Thyroid gland (tissue), 4 donors: ENCODE results near the gene BMP2K.

ENCODE experiments used
- POLR2A ChIP-seq, 2 donors: fragments of 450-650 bp; IDR thresholded peaks; one replicate each; pipeline ENCODE4 v1.6.1; 2017; ENCODE audit warnings: antibody characterized with exemption in 2 of 2, mild to moderate bottlenecking in 2 of 2, moderate library complexity in 1 of 2
- TF ChIP-seq, protein P1 (sequence below), 6 experiments: fragments of 200-600 bp in 3 of 6; fragments of 450-650 bp in 3 of 6; sonication (generic) in 3 of 6; IDR thresholded peaks; one replicate each; pipeline ENCODE4 v1.5.1; 2016 to 2019; ENCODE audit warnings: antibody characterized with exemption in 6 of 6, mild to moderate bottlenecking in 2 of 6, inconsistent platforms in 1 of 6, moderate library complexity in 1 of 6

- TF ChIP-seq, protein P1, sequence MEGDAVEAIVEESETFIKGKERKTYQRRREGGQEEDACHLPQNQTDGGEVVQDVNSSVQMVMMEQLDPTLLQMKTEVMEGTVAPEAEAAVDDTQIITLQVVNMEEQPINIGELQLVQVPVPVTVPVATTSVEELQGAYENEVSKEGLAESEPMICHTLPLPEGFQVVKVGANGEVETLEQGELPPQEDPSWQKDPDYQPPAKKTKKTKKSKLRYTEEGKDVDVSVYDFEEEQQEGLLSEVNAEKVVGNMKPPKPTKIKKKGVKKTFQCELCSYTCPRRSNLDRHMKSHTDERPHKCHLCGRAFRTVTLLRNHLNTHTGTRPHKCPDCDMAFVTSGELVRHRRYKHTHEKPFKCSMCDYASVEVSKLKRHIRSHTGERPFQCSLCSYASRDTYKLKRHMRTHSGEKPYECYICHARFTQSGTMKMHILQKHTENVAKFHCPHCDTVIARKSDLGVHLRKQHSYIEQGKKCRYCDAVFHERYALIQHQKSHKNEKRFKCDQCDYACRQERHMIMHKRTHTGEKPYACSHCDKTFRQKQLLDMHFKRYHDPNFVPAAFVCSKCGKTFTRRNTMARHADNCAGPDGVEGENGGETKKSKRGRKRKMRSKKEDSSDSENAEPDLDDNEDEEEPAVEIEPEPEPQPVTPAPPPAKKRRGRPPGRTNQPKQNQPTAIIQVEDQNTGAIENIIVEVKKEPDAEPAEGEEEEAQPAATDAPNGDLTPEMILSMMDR (IDR thresholded peaks at IDR 0.05) = no peak
- TF ChIP-seq POLR2A (IDR thresholded peaks at IDR 0.05) = no peak
Measured at GRCh38 chr4:78737035-78737434, 39.1 kb upstream of the BMP2K start.
